ENCODE results near the gene RIC8B. TPM values are rescaled to one million over a fixed set of nuclear protein-coding genes. Genes with fewer than 3 reads are reported as not detected.

The RIC8B gene
- total and polyA plus RNA-seq, 2 of the 13 experiments (the other 11 are each of a cell fraction or from before 2014, with no cell fraction given): 5.1 to 7.5 TPM

- H3K9ac ChIP-seq (ENCODE audit: insufficient read depth, low read depth, low read length): no peak overlapping the region
- H2AFZ ChIP-seq (ENCODE audit: low read length): no peak overlapping the region
- in situ Hi-C loops (cut with HindIII; ENCODE audit: extremely low pct_ligation_motif_present, low pct_unique_long_range_greater_than_20kb) (no loop called here), intact Hi-C loops (cut with micrococcal nuclease; ENCODE audit: unreplicated experiment) (no loop called here)
- WGBS (ENCODE audit: low lambda C conversion rate): 21% methylated on average over 1 of the region's 1 CpG
- H3K79me2 ChIP-seq (ENCODE audit: insufficient read depth, low read length): no peaks in the 10 kb centered on the region
- TF ChIP-seq PCBP2 (optimal IDR thresholded peaks at IDR 0.05; ENCODE audit: low read depth, low read length, poor library complexity, severe bottlenecking): no peak
- no peak for TF ChIP-seq TARDBP (CRISPR knock-in tag; IDR thresholded peaks at IDR 0.05)
- no peak for TF ChIP-seq CBX2 (IDR thresholded peaks at IDR 0.05; ENCODE audit: low read depth, low read length)
- no peak for TF ChIP-seq CBX2 (CRISPR knock-in tag; IDR thresholded peaks at IDR 0.05; ENCODE audit: low read depth)
- no peak for TF ChIP-seq MBD4 (IDR thresholded peaks at IDR 0.05; ENCODE audit: borderline replicate concordance, low read length)
- TF ChIP-seq ZNF337 (CRISPR knock-in tag; IDR thresholded peaks at IDR 0.05; ENCODE audit: borderline replicate concordance, low read depth): no peak
- no peak for TF ChIP-seq SIX4 (CRISPR knock-in tag; IDR thresholded peaks at IDR 0.05)
- no peak for TF ChIP-seq JDP2 (CRISPR knock-in tag; IDR thresholded peaks at IDR 0.05; ENCODE audit: borderline replicate concordance)
- TF ChIP-seq ZNF205 (CRISPR knock-in tag; IDR thresholded peaks at IDR 0.05): no peak
- TF ChIP-seq, protein P1, sequence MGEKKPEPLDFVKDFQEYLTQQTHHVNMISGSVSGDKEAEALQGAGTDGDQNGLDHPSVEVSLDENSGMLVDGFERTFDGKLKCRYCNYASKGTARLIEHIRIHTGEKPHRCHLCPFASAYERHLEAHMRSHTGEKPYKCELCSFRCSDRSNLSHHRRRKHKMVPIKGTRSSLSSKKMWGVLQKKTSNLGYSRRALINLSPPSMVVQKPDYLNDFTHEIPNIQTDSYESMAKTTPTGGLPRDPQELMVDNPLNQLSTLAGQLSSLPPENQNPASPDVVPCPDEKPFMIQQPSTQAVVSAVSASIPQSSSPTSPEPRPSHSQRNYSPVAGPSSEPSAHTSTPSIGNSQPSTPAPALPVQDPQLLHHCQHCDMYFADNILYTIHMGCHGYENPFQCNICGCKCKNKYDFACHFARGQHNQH (CRISPR knock-in tag; IDR thresholded peaks at IDR 0.05): no peak
- no peak for TF ChIP-seq STAG1 (CRISPR knock-in tag; IDR thresholded peaks at IDR 0.05)
- TF ChIP-seq, protein P2, sequence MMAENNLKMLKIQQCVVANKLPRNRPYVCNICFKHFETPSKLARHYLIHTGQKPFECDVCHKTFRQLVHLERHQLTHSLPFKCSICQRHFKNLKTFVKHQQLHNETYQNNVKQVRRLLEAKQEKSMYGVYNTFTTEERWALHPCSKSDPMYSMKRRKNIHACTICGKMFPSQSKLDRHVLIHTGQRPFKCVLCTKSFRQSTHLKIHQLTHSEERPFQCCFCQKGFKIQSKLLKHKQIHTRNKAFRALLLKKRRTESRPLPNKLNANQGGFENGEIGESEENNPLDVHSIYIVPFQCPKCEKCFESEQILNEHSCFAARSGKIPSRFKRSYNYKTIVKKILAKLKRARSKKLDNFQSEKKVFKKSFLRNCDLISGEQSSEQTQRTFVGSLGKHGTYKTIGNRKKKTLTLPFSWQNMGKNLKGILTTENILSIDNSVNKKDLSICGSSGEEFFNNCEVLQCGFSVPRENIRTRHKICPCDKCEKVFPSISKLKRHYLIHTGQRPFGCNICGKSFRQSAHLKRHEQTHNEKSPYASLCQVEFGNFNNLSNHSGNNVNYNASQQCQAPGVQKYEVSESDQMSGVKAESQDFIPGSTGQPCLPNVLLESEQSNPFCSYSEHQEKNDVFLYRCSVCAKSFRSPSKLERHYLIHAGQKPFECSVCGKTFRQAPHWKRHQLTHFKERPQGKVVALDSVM (CRISPR knock-in tag; IDR thresholded peaks at IDR 0.05): no peak
- no peak for TF ChIP-seq SMC3 (IDR thresholded peaks at IDR 0.05; ENCODE audit: low read length)
- no peaks in the 10 kb centered on the region for H3K4me1 ChIP-seq (ENCODE audit: insufficient read depth, low read length)
- no TSS peak for BruUV-seq (replicated peaks)
- H3K36me3 ChIP-seq (replicated peaks in 1 of 2; ENCODE audit: control insufficient read depth in 1 of 2, insufficient read depth in 2 of 2, low read length in 2 of 2): no peaks in the 10 kb centered on the region
- H3K27me3 ChIP-seq (ENCODE audit: control insufficient read depth in 1 of 2, insufficient read depth in 2 of 2, low read length in 2 of 2): peaks cover 2 to 9% of the 10 kb centered on the region in 2 experiments; a peak in 1 of 5 replicates
- H4K20me1 ChIP-seq (ENCODE audit: insufficient read depth, low read length): no peaks in the 10 kb centered on the region
- no peaks in the 10 kb centered on the region for H3K9me3 ChIP-seq (ENCODE audit: low read length)
- FAIRE-seq (no peak), ATAC-seq (no peak), DNase-seq (ENCODE audit: low spot score) (no peak)
- H3K4me3 ChIP-seq (replicated peaks in 1 of 3; ENCODE audit: insufficient read depth in 1 of 3, low read depth in 2 of 3, low read length in 3 of 3): no peak overlapping the region
- no peak overlapping the region for H3K4me2 ChIP-seq (ENCODE audit: low read depth, low read length)
- ChIA-PET CTCF (ENCODE audit: low intra/inter-chr PET ratio, low total read pairs) (no interaction called here), POLR2A (no interaction called here)
- no peak overlapping the region for H3K27ac ChIP-seq (ENCODE audit: extremely low read length, insufficient read depth, low read length)
Observed at GRCh38 chr12:106894774-106895173, 120.3 kb downstream of the RIC8B start.

All from HepG2 (cell line).